ENCODE measurements around the gene CD82. TPM values are rescaled to one million over a fixed set of nuclear protein-coding genes. Genes with fewer than 3 reads are reported as not detected.
"Not testable (repeated sequence)": the region's sequence is repeated elsewhere in the genome, so short reads cannot be mapped to it uniquely, and the experiment has no call there.

Gene CD82
- total RNA-seq, 1 donor from 2014 or later, result 152 TPM

- not testable (repeated sequence) for DNase-seq (ENCODE audit: low spot score)
Observed at GRCh38 chr11:44559940-44560300, 5.5 kb upstream of the CD82 start.

GRCh38 chr11:44561275-44561805 is 4.1 kb upstream of the CD82 start:
- no peak for DNase-seq (ENCODE audit: low spot score)

GRCh38 chr11:44561964-44562734 is 3.3 kb upstream of the CD82 start:
- no peak for DNase-seq (ENCODE audit: low spot score)

- no peak for DNase-seq (ENCODE audit: low spot score)
Observed at GRCh38 chr11:44562845-44563460, 2.5 kb upstream of the CD82 start.

- DNase-seq (ENCODE audit: low spot score), result no peak
Observed at GRCh38 chr11:44563711-44564110, 1.8 kb upstream of the CD82 start.

- peak; percentile 63 for DNase-seq (ENCODE audit: low spot score)
Observed at GRCh38 chr11:44564166-44564565, 1.3 kb upstream of the CD82 start.

GRCh38 chr11:44564670-44565210 is 723 bp upstream of the CD82 start:
- DNase-seq (ENCODE audit: low spot score), result no peak

- DNase-seq (ENCODE audit: low spot score), result no peak
Observed at GRCh38 chr11:44565953-44566949, 788 bp downstream of the CD82 start.

GRCh38 chr11:44566952-44567875 is 1.8 kb downstream of the CD82 start:
- no peak for DNase-seq (ENCODE audit: low spot score)

GRCh38 chr11:44567876-44568256 is 2.4 kb downstream of the CD82 start:
- DNase-seq (ENCODE audit: low spot score), result no peak

GRCh38 chr11:44568331-44568657 is 2.8 kb downstream of the CD82 start:
- DNase-seq (ENCODE audit: low spot score), result no peak

- peak; percentile 77 for DNase-seq (ENCODE audit: low spot score)
Observed at GRCh38 chr11:44568658-44569473, 3.4 kb downstream of the CD82 start.

GRCh38 chr11:44570411-44571155 is 5.1 kb downstream of the CD82 start:
- DNase-seq (ENCODE audit: low spot score), result no peak

GRCh38 chr11:44571871-44572270 is 6.4 kb downstream of the CD82 start:
- DNase-seq (ENCODE audit: low spot score), result no peak

GRCh38 chr11:44572436-44572835 is 7.0 kb downstream of the CD82 start:
- no peak for DNase-seq (ENCODE audit: low spot score)

- no peak for DNase-seq (ENCODE audit: low spot score)
Observed at GRCh38 chr11:44572884-44573283, 7.4 kb downstream of the CD82 start.

- no peak for DNase-seq (ENCODE audit: low spot score)
Observed at GRCh38 chr11:44573333-44573732, 7.9 kb downstream of the CD82 start.

GRCh38 chr11:44574610-44575287 is 9.3 kb downstream of the CD82 start:
- no peak for DNase-seq (ENCODE audit: low spot score)

- DNase-seq (ENCODE audit: low spot score), result no peak
Observed at GRCh38 chr11:44575288-44575672, 9.8 kb downstream of the CD82 start.
